Measurements from ENCODE around the gene CLSTN2. TPM values are rescaled to one million over a fixed set of nuclear protein-coding genes. Genes with fewer than 3 reads are reported as not detected.

The CLSTN2 gene
- total and polyA plus RNA-seq, 10 donors: 0.02 to 0.22 (median 0.13) TPM; not detected in 1

GRCh38 chr3:140163159-140163763, 228.3 kb downstream of the CLSTN2 start:
- Histone ChIP-seq H3K27ac (no peak overlapping the region), H3K4me3 (no peak overlapping the region), H3K36me3 (no peaks in the 10 kb centered on the region), H3K9me3 (peaks cover 0 to 3% (median 0%) of the 10 kb centered on the region in 8 donors), H3K4me1 (no peaks in the 10 kb centered on the region), H3K27me3 (replicated peaks in 1 of 7) (no peaks in the 10 kb centered on the region)
- WGBS, 5 donors: 71 to 89% (median 78%) methylated on average over 2 of the region's 2 CpGs
- intact Hi-C loops (cut with DNase I; ENCODE audit: low total_unique reads): no loop called here
- no peak for DNase-seq
- no peak for TF ChIP-seq POLR2AphosphoS5 (IDR thresholded peaks at IDR 0.05)
- TF ChIP-seq POLR2A (IDR thresholded peaks at IDR 0.05): no peak
- TF ChIP-seq CTCF (IDR thresholded peaks at IDR 0.05 in 8 of 11, conservative IDR thresholded peaks at IDR 0.05 in 3 of 11): no peak

- Histone ChIP-seq H3K4me1 (no peaks in the 10 kb centered on the region), H3K36me3 (no peaks in the 10 kb centered on the region), H3K27me3 (replicated peaks in 1 of 7) (no peaks in the 10 kb centered on the region), H3K9me3 (peaks cover 0 to 5% (median 0%) of the 10 kb centered on the region in 8 donors), H3K4me3 (no peak overlapping the region), H3K27ac (no peak overlapping the region)
- TF ChIP-seq CTCF (IDR thresholded peaks at IDR 0.05 in 8 of 11, conservative IDR thresholded peaks at IDR 0.05 in 3 of 11): no peak
- TF ChIP-seq POLR2A (IDR thresholded peaks at IDR 0.05): no peak
- TF ChIP-seq POLR2AphosphoS5 (IDR thresholded peaks at IDR 0.05): no peak
- DNase-seq: no peak
- intact Hi-C loops (cut with DNase I; ENCODE audit: low total_unique reads): no loop called here
- 59 to 75% (median 65%) methylated on average over 2 of the region's 2 CpGs for WGBS, 5 donors
Observed at GRCh38 chr3:140164156-140164555, 229.2 kb downstream of the CLSTN2 start.

- WGBS, 5 donors: 80 to 91% (median 85%) methylated on average over 7 of the region's 7 CpGs
- TF ChIP-seq POLR2AphosphoS5 (IDR thresholded peaks at IDR 0.05) (no peak), CTCF (IDR thresholded peaks at IDR 0.05 in 8 of 11, conservative IDR thresholded peaks at IDR 0.05 in 3 of 11) (no peak), POLR2A (IDR thresholded peaks at IDR 0.05) (no peak)
- Histone ChIP-seq H3K27ac (no peak overlapping the region), H3K9me3 (peaks cover 0 to 10% (median 0%) of the 10 kb centered on the region in 8 donors), H3K27me3 (replicated peaks in 1 of 7) (no peaks in the 10 kb centered on the region), H3K4me1 (no peaks in the 10 kb centered on the region), H3K4me3 (no peak overlapping the region), H3K36me3 (no peaks in the 10 kb centered on the region)
- intact Hi-C loops (cut with DNase I; ENCODE audit: low total_unique reads): no loop called here
- DNase-seq: no peak
Observed at GRCh38 chr3:140164922-140165590, 230.1 kb downstream of the CLSTN2 start.

- TF ChIP-seq POLR2A (IDR thresholded peaks at IDR 0.05) (no peak), CTCF (IDR thresholded peaks at IDR 0.05 in 8 of 11, conservative IDR thresholded peaks at IDR 0.05 in 3 of 11) (no peak), POLR2AphosphoS5 (IDR thresholded peaks at IDR 0.05) (no peak)
- intact Hi-C loops (cut with DNase I; ENCODE audit: low total_unique reads): no loop called here
- peaks cover 0 to 10% (median 0%) of the 10 kb centered on the region in 8 donors for H3K9me3 ChIP-seq
Observed at GRCh38 chr3:140165781-140166180, 230.8 kb downstream of the CLSTN2 start.

More at GRCh38 chr3:140165781-140166180, 230.8 kb downstream of the CLSTN2 start:
- H3K4me1 ChIP-seq: no peaks in the 10 kb centered on the region
- H3K27ac ChIP-seq: no peak overlapping the region
- no peak for DNase-seq
- no peaks in the 10 kb centered on the region for H3K36me3 ChIP-seq
- H3K27me3 ChIP-seq (replicated peaks in 1 of 7): no peaks in the 10 kb centered on the region
- no peak overlapping the region for H3K4me3 ChIP-seq
